HG02571 (cell line): ENCODE data around the gene ZBTB20.
A peak's percentile ranks its signal among the peaks of the same experiment; 100 is the strongest.

Experiments
- ATAC-seq: cut with Tn5 transposase; IDR thresholded peaks from one replicate; pipeline ENCODE4 v1.9.1; 2021; ENCODE audit warnings: mild to moderate bottlenecking, moderate library complexity; ENCODE audit not compliant: unreplicated experiment

Gene ZBTB20

DNA sequence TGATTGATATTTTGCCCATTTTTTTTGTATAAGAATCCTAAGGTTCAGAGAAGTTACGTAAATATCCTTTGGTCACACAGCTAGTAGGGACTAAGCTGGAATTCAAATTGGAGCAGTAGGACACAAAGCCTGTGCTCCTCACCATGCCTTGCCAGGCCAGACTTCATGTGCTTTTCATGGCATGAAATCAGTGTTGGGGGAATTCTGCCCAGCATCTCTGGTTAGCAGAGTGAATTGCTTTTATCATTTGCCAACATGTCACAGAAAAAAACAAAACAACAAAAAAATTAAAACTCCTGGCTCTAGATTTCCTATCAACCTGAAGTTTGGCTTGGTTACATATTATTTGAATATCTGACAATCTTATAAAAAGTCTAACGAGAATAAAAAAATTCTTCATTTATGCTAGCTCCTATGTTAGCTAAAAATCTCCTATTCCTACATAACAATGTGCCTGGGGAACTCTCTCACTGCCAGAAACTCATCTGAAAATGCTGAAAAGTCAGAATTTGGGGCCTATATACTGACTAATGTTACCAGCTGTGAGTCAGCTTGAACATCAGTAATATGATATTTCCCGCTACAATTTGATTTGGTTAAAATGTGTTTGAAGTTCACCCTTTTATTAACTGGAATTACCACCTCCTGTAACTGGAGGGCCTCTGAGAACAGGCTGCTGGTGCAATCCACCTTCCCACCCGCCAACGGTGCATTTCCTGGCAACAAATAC is 711.5 kb downstream of the ZBTB20 start:
- ATAC-seq = no peak

- no peak for ATAC-seq
Observed at GRCh38 chr3:114432310-114432709, 714.8 kb downstream of the ZBTB20 start.

DNA sequence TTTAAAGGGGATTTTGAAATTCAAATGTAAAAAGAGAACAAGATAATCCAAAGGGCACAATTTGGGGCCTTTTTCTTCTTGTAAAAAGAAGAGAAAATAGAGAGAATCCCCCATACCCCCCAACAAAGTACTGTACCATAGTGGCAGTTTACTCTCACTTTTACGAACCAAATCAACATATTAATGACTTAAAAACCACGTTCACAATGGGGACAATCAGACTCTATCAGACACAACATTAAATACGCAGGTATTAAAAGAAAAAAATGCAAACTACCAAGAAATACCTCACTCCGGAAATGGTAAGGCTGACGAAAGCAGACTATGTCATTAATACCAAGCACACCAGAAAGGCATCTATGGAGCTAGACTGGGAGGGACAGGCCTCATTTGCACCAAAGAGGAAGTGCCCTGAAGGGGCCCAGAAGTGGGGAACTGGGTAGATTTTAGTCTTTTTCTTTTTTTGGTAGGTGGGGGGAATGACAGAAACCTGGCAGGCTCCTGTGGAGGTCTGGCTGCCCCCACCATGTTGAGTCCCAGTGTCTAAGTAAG is 719.0 kb downstream of the ZBTB20 start:
- ATAC-seq = peak; percentile 87

- peak; percentile 35 for ATAC-seq
Observed at GRCh38 chr3:114427285-114428043, 719.6 kb downstream of the ZBTB20 start.

DNA sequence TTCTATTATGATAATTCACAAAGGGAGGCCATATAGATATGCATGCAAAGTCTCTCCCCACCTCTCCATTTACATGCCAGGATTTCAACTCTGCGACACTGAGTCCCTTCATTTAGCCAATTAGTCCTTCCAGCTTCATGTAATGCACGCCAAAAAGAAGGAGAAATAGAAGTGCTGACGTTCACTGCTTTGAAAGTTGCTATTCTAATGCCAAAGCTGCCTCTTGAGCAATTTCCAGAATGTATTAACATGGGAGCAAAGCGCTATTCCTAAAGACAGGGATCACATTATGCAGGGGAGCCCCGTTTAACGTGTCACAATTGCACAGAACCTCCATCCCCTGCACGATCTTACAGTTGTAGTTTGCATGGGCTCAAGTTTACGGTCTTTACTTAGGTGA is 722.8 kb downstream of the ZBTB20 start:
- ATAC-seq = no peak

GRCh38 chr3:114421204-114421603 is 725.9 kb downstream of the ZBTB20 start:
- no peak for ATAC-seq

GRCh38 chr3:114420072-114420471 is 727.0 kb downstream of the ZBTB20 start:
- ATAC-seq = no peak

DNA sequence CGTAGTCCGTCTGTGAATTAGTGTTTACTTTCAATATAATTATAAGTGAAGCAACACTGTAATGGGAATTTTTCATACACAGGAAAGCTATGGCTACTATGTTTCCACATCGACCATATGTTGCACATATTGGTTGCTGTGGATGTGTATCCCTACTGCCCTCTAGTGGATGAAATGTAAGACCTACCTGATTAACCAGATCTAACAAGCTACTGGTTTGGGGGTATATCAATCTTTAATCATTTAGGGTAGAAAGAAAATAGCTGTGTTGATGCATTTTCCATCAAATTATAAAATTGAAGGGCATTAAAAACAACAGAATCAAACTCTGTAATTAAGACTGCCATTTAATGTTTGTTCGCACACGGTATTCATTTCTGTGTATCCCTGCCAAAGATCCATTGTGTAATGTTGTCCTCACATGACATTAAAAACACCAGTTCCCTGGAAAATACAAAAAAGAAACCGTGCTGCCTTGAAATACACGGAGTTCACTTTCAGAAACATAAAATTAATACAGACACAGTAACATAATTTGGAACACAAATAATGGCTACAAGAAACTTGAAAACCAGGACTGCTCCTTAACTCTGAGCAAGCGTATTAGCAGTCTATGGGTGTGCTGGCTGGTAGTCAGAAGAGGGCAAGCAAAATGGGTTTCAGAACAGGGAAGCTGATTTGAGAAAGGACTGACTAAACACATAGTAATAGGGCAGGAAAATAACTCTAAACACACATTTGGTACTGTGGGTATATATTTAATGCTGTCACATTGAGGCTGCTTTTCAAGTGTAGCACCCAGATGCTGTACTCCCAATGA is 728.2 kb downstream of the ZBTB20 start:
- ATAC-seq = peak; percentile 64

DNA sequence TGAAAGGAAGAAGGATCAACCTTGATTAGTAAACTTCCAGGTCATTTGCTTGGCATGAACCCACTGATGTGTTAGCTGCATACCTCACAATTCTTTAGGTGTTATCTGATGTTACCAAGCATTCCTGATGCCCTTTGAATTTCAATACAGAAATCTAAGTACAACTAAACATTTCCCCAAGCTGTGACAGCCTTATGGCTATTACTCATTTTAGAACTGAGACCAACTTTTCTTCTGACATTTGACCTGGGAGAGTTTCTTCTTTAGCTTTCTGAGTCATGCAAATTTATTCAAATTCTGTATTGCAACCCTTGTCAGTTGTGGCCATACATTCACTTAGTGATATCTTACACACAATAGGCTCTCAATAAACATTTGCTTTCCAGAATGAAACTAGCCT is 729.0 kb downstream of the ZBTB20 start:
- ATAC-seq = peak; percentile 68

DNA sequence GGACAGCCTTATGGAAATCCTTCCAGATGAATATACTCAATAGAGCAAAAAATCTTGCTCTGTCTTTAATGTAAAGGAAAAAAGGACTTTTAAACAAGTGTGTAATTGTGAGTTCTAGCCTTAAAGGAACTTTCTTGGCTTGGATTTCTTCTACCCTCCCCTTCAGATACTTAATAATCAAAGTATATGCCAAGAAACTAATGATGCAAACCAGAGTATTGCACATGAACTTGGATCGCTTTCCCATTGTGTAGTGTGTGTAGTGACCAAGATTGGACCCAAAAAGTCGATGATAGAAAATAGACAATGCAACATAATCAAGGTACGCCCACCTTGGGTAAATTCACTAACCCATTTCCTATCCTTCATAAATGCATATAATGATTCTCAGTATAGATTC is 729.4 kb downstream of the ZBTB20 start:
- ATAC-seq = no peak

GRCh38 chr3:114417265-114417664 is 729.8 kb downstream of the ZBTB20 start:
- no peak for ATAC-seq

DNA sequence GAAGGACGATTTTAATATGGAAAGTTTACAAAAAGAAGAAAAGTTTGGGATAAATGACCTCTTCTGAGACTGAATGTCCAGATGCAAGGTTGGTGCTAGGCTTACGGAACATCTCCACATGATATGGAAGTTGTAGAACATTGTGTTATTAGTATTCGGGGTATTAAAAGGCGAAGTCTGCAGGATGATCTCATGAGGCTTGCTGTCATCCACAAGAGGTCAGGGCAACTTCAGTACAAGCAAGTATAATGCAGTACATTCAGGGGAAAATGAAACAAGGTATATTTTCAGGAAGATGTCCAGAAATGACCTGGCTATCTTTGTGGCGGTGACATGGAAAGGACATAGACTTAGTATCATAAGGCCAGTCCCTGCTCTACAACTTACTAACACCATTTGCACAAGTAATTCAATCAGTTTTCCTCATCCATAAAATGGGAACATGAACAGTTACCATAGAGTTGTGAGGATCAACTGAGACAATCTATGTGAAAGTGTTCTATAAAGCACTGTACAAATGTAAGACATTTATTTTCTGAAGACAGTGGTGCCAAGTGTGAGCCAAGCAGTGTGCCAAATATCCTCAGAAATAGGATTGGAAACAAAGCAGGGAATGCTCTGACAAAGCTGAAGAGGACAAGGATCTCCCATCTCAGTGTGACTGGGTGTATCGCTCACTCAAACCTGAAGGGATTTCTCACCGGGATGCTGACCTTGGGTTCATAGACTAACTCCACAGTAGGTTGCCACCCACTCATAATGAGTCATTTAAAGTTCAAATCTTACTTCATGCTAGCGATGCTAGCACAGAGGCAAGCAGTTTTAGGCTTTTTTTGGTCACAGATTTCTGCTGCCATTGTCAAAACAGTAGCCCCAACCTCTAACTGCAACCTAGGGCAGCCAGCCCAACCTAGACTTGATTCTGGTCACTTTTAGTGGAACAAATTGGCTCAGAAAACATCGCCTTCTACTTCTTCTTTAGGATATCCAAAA is 735.0 kb downstream of the ZBTB20 start:
- ATAC-seq = peak; percentile 81

DNA sequence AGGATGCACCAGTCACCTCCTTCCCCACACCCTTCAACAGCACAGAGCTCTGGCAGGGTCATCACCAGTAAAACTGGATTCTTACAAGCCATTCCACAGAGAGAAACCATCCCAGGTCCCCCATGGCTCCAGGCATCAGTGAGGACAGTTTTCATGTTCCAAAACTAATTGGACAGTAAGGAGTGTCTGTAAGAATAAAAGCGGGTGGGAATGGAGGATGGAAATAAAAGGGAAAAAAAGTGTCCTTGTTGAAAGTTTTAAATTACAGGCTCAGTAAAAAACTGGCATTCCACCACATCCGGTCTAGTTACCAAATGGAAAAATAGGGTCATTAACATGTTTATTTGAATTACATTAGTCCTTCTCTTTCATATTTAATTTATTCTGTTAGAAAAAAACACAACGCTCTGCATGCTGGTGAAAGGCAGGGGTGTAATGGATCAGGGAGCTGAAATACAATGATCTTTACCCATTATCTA is 735.9 kb downstream of the ZBTB20 start:
- no peak for ATAC-seq

GRCh38 chr3:114408736-114409670 is 738.1 kb downstream of the ZBTB20 start:
- ATAC-seq = no peak

DNA sequence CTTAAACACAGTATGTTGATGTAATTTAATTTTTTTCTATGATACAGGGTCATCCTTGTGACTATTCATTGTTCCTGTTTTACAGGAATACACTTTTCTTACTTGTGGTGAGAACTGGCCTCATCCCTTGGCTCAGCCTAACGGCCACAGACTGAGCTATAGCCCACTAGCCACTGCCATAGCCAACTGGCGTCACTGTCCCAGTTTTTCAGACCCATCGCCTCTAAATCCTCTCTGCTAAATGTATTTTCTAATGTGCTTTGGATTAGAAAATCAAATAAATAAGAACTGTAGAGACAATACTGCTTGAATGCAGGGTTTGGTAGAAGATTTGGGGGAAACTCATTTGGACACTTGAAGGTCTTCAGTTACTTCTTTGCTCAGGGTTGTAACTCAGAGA is 740.2 kb downstream of the ZBTB20 start:
- ATAC-seq = no peak

GRCh38 chr3:114406286-114406685 is 740.8 kb downstream of the ZBTB20 start:
- no peak for ATAC-seq

- no peak for ATAC-seq
Observed at GRCh38 chr3:114405202-114405990, 741.7 kb downstream of the ZBTB20 start.

- no peak for ATAC-seq
Observed at GRCh38 chr3:114404590-114404989, 742.5 kb downstream of the ZBTB20 start.
